Mesenchymal stem cell (in vitro differentiated cells and primary cell): ENCODE data around the gene HAX1.
"Not testable (repeated sequence)": the region's sequence is repeated elsewhere in the genome, so short reads cannot be mapped to it uniquely, and the experiment has no call there.

Source experiments
- DNase-seq: peaks from one replicate; pipeline ENCODE4 v3.0.0-alpha.2; 2013
- H2AFZ ChIP-seq: one replicate; pipeline ENCODE4 v1.6.1; 2013; ENCODE audit warnings: low read depth, mild to moderate bottlenecking, control low read depth, inconsistent platforms, low read length, moderate library complexity
- H2AK5ac ChIP-seq: 2 replicates; pipeline ENCODE4 v1.6.1; 2013; ENCODE audit warnings: low read length, moderate library complexity, mild to moderate bottlenecking, inconsistent platforms; ENCODE audit not compliant: severe bottlenecking
- H2BK120ac ChIP-seq: one replicate; pipeline ENCODE4 v1.6.1; 2013; ENCODE audit warnings: low read depth, mild to moderate bottlenecking, inconsistent platforms, low read length, moderate library complexity
- H2BK12ac ChIP-seq, 2 experiments: one replicate each; pipeline ENCODE4 v1.6.1; 2013; ENCODE audit warnings: inconsistent platforms in 2 of 2, low read length in 2 of 2, mild to moderate bottlenecking in 2 of 2, moderate library complexity in 2 of 2, control low read depth in 1 of 2
- H2BK15ac ChIP-seq: one replicate; pipeline ENCODE4 v1.6.1; 2013; ENCODE audit warnings: mild to moderate bottlenecking, low read depth, inconsistent platforms; ENCODE audit not compliant: poor library complexity, severe bottlenecking
- H2BK5ac ChIP-seq: 2 replicates; pipeline ENCODE4 v1.6.1; 2013; ENCODE audit warnings: low read depth, mild to moderate bottlenecking, low read length, control low read depth, inconsistent platforms; ENCODE audit not compliant: poor library complexity, severe bottlenecking
- H3K14ac ChIP-seq, 2 experiments: one replicate each; pipeline ENCODE4 v1.6.1; 2013; ENCODE audit warnings: inconsistent platforms in 2 of 2, low read length in 2 of 2, control low read depth in 1 of 2, mild to moderate bottlenecking in 1 of 2, moderate library complexity in 1 of 2
- H3K18ac ChIP-seq, 2 experiments: one replicate each; pipeline ENCODE4 v1.6.1; 2013; ENCODE audit warnings: inconsistent platforms in 2 of 2, low read length in 2 of 2, control low read depth in 1 of 2, low read depth in 1 of 2, mild to moderate bottlenecking in 1 of 2
- H3K23ac ChIP-seq, 2 experiments: one replicate each; pipeline ENCODE4 v1.6.1; 2013; ENCODE audit warnings: inconsistent platforms in 2 of 2, low read length in 2 of 2, mild to moderate bottlenecking in 2 of 2, moderate library complexity in 2 of 2, control low read depth in 1 of 2
- H3K27ac ChIP-seq: 2 replicates; pipeline ENCODE4 v1.5.1; 2013; ENCODE audit warnings: mild to moderate bottlenecking, moderate library complexity, low read length, control low read depth, inconsistent platforms; ENCODE audit not compliant: poor library complexity, severe bottlenecking
- H3K27me3 ChIP-seq, 2 experiments: 2 replicates each; pipeline versions ENCODE4 v1.6.1 to v1.7.0; 2013; ENCODE audit warnings: low read length in 2 of 2, mild to moderate bottlenecking in 2 of 2, moderate library complexity in 2 of 2, control low read depth in 1 of 2, inconsistent platforms in 1 of 2; ENCODE audit not compliant: control insufficient read depth in 1 of 2, insufficient read depth in 1 of 2
- H3K36me3 ChIP-seq, 2 experiments: 2 replicates each; pipeline versions ENCODE4 v1.6.1 to v1.7.0; 2013; ENCODE audit warnings: low read length in 2 of 2, control low read depth in 1 of 2, inconsistent platforms in 1 of 2, low read depth in 1 of 2, mild to moderate bottlenecking in 1 of 2; ENCODE audit not compliant: insufficient read depth in 2 of 2, control insufficient read depth in 1 of 2
- H3K4ac ChIP-seq, 2 experiments: one replicate each; pipeline ENCODE4 v1.6.1; 2013; ENCODE audit warnings: inconsistent platforms in 2 of 2, low read length in 2 of 2, mild to moderate bottlenecking in 2 of 2, moderate library complexity in 2 of 2, control low read depth in 1 of 2, low read depth in 1 of 2
- H3K4me1 ChIP-seq: 2 replicates; pipeline ENCODE4 v1.6.1; 2013; ENCODE audit warnings: low read depth, low read length, control low read depth; ENCODE audit not compliant: control insufficient read depth, insufficient read depth
- H3K4me2 ChIP-seq: 2 replicates; pipeline ENCODE4 v1.6.1; 2013; ENCODE audit warnings: low read length, mild to moderate bottlenecking, inconsistent platforms; ENCODE audit not compliant: poor library complexity, severe bottlenecking
- H3K4me3 ChIP-seq, 2 experiments: 2 replicates each; pipeline versions ENCODE4 v1.5.1 to v1.7.0; 2013; ENCODE audit warnings: low read length in 2 of 2, mild to moderate bottlenecking in 2 of 2, control low read depth in 1 of 2, low read depth in 1 of 2; ENCODE audit not compliant: insufficient read depth in 1 of 2
- H3K79me1 ChIP-seq: replicated peaks from 2 replicates; pipeline ENCODE4 v1.6.1; 2013; ENCODE audit warnings: mild to moderate bottlenecking, control low read depth, low read length, inconsistent platforms; ENCODE audit not compliant: poor library complexity, severe bottlenecking
- H3K9ac ChIP-seq: 2 replicates; pipeline ENCODE4 v1.7.0; 2013; ENCODE audit warnings: mild to moderate bottlenecking, low read length, moderate library complexity
- H3K9me3 ChIP-seq: 2 replicates; pipeline ENCODE4 v1.7.0; 2013; ENCODE audit warnings: mild to moderate bottlenecking, low read length; ENCODE audit not compliant: control insufficient read depth
- H4K8ac ChIP-seq: one replicate; pipeline ENCODE4 v1.6.1; 2013; ENCODE audit warnings: inconsistent platforms, mild to moderate bottlenecking, low read length, moderate library complexity
- H4K91ac ChIP-seq: one replicate; pipeline ENCODE4 v1.6.1; 2013; ENCODE audit warnings: mild to moderate bottlenecking, low read length, inconsistent platforms
- WGBS: methylation state at CpG from one replicate; pipeline ENCODE4 v1.1.7; 2013; ENCODE audit warnings: mixed read lengths; 5-methylcytosine and 5-hydroxymethylcytosine counted together

The HAX1 gene

GRCh38 chr1:154272999-154273563, 652 bp downstream of the HAX1 start:
- no peak overlapping the region for H2AK5ac ChIP-seq
- H2BK5ac ChIP-seq, result no peak overlapping the region
- peak overlapping the region; percentile 85 for H3K27ac ChIP-seq
- peak overlapping the region; percentile 100 for H3K9ac ChIP-seq
- H3K4me3 ChIP-seq, result peak overlapping the region; percentile 78 to 94
- peak overlapping the region in 1 of 2 experiments; percentile 66 for H3K18ac ChIP-seq
- no peak overlapping the region for H3K23ac ChIP-seq
- peak overlapping the region in 1 of 2 experiments; percentile 3 for H3K14ac ChIP-seq
- no peaks in the 10 kb centered on the region for H3K27me3 ChIP-seq
- no peak overlapping the region for H4K8ac ChIP-seq
- H3K4ac ChIP-seq, result peak overlapping the region; percentile 14 to 83
- peak overlapping the region; percentile 78 for H2AFZ ChIP-seq
- 68% methylated on average over 11 of the region's 13 CpGs for WGBS
- no peak overlapping the region for H2BK15ac ChIP-seq
- peaks cover 32 to 57% of the 10 kb centered on the region in 2 experiments for H3K36me3 ChIP-seq
- peaks cover 4% of the 10 kb centered on the region for H3K4me1 ChIP-seq
- H3K79me1 ChIP-seq, result peaks cover 20% of the 10 kb centered on the region
- H2BK12ac ChIP-seq, result no peak overlapping the region
- no peaks in the 10 kb centered on the region for H3K9me3 ChIP-seq
- H3K4me2 ChIP-seq, result peak overlapping the region; percentile 85
- H4K91ac ChIP-seq, result no peak overlapping the region
- DNase-seq, result no peak
- no peak overlapping the region for H2BK120ac ChIP-seq

- no peak overlapping the region for H2BK120ac ChIP-seq
- no peak overlapping the region for H3K9ac ChIP-seq
- no peak overlapping the region for H4K8ac ChIP-seq
- peaks cover 4% of the 10 kb centered on the region for H3K4me1 ChIP-seq
- no peak overlapping the region for H2BK15ac ChIP-seq
- no peak overlapping the region for H3K4me3 ChIP-seq
- H3K4me2 ChIP-seq, result no peak overlapping the region
- H2AK5ac ChIP-seq, result no peak overlapping the region
- H3K14ac ChIP-seq, result no peak overlapping the region
- no peak overlapping the region for H4K91ac ChIP-seq
- no peak overlapping the region for H3K23ac ChIP-seq
- H3K9me3 ChIP-seq, result no peaks in the 10 kb centered on the region
- H2BK5ac ChIP-seq, result no peak overlapping the region
- no peak overlapping the region for H3K4ac ChIP-seq
- H3K18ac ChIP-seq, result no peak overlapping the region
- no peak overlapping the region for H2AFZ ChIP-seq
- no peak for DNase-seq
- WGBS, result 88% methylated on average over 3 of the region's 7 CpGs
- peaks cover 14 to 25% of the 10 kb centered on the region in 2 experiments for H3K36me3 ChIP-seq
- H3K27ac ChIP-seq, result no peak overlapping the region
- H2BK12ac ChIP-seq, result no peak overlapping the region
- H3K79me1 ChIP-seq, result peaks cover 13% of the 10 kb centered on the region
- no peaks in the 10 kb centered on the region for H3K27me3 ChIP-seq
Observed at GRCh38 chr1:154276797-154277196, 4.4 kb downstream of the HAX1 start.

GRCh38 chr1:154287591-154287990, 15.2 kb downstream of the HAX1 start:
- H2BK15ac ChIP-seq, H4K91ac ChIP-seq, H2BK120ac ChIP-seq, H3K18ac ChIP-seq, H3K4ac ChIP-seq, H3K4me1 ChIP-seq, DNase-seq, H3K23ac ChIP-seq, H2AFZ ChIP-seq, H2BK12ac ChIP-seq, H3K14ac ChIP-seq, H4K8ac ChIP-seq, H3K79me1 ChIP-seq, H3K27ac ChIP-seq, H2AK5ac ChIP-seq, H3K36me3 ChIP-seq, H3K4me2 ChIP-seq, H2BK5ac ChIP-seq, H3K4me3 ChIP-seq, H3K9ac ChIP-seq, H3K9me3 ChIP-seq, H3K27me3 ChIP-seq: not testable (repeated sequence)
- 100% methylated on average over 3 of the region's 30 CpGs for WGBS

- Histone ChIP-seq H3K14ac (no peak overlapping the region), H3K9me3 (peaks cover 2% of the 10 kb centered on the region), H2BK120ac (no peak overlapping the region), H3K4me1 (no peaks in the 10 kb centered on the region), H2BK15ac (no peak overlapping the region), H2BK5ac (no peak overlapping the region), H3K23ac (no peak overlapping the region), H3K27me3 (peaks cover 0 to 4% of the 10 kb centered on the region in 2 experiments), H3K36me3 (no peaks in the 10 kb centered on the region), H3K18ac (no peak overlapping the region), H3K9ac (no peak overlapping the region), H3K4me2 (no peak overlapping the region), H3K4me3 (no peak overlapping the region), H4K8ac (no peak overlapping the region), H3K79me1 (no peaks in the 10 kb centered on the region), H4K91ac (no peak overlapping the region), H3K27ac (no peak overlapping the region), H2AFZ (no peak overlapping the region), H3K4ac (no peak overlapping the region), H2AK5ac (no peak overlapping the region), H2BK12ac (no peak overlapping the region)
- WGBS, result 73% methylated on average over 3 of the region's 3 CpGs
- DNase-seq, result no peak
Observed at GRCh38 chr1:154288661-154289060, 16.2 kb downstream of the HAX1 start.
